ENCODE data around the gene AGER. TPM values are rescaled to one million over a fixed set of nuclear protein-coding genes. Genes with fewer than 3 reads are reported as not detected.

AGER gene
- polyA plus RNA-seq, 1 of the 3 experiments (the other 2 are of a cell fraction), result 3.5 TPM

GRCh38 chr6:32218167-32218566 is 34.1 kb upstream of the AGER start:
- DNase-seq, result no peak
- H3K9me3 ChIP-seq, result no peaks in the 10 kb centered on the region
- no peak overlapping the region for H3K9ac ChIP-seq
- POLR2A ChIA-PET, result no interaction called here
- H3K9me2 ChIP-seq, result no peaks in the 10 kb centered on the region
- H3F3A ChIP-seq (replicated peaks; ENCODE audit: insufficient read depth), result no peaks in the 10 kb centered on the region
- no peak overlapping the region for H3K27ac ChIP-seq (ENCODE audit: low read depth in 2 of 2, low read length in 1 of 2)
- WGBS (ENCODE audit: low lambda C conversion rate), result 5% methylated on average over 4 of the region's 7 CpGs
- no peaks in the 10 kb centered on the region for H3K36me3 ChIP-seq (replicated peaks in 1 of 2; ENCODE audit: control insufficient read depth in 1 of 2, insufficient read depth in 2 of 2, low read length in 1 of 2)
- H3K4me3 ChIP-seq (ENCODE audit: low read depth in 2 of 2, low read length in 1 of 2), result no peak overlapping the region
- H3K4me2 ChIP-seq, result no peak overlapping the region
- H3K4me1 ChIP-seq (ENCODE audit: control insufficient read depth in 1 of 2, insufficient read depth in 2 of 2, low read depth in 1 of 2, low read length in 1 of 2), result no peaks in the 10 kb centered on the region
- peaks cover 87% of the 10 kb centered on the region for H3K27me3 ChIP-seq (ENCODE audit: insufficient read depth)
- no peak overlapping the region for H2AFZ ChIP-seq (ENCODE audit: low read depth)
- CTCF ChIA-PET, result no interaction called here
- no peaks in the 10 kb centered on the region for H3K79me2 ChIP-seq (ENCODE audit: insufficient read depth)
- TF ChIP-seq TAF1 (IDR thresholded peaks at IDR 0.05; ENCODE audit: borderline replicate concordance, low read depth, low read length) (no peak), CTCF (IDR thresholded peaks at IDR 0.05) (no peak), REST (IDR thresholded peaks at IDR 0.05; ENCODE audit: low read depth, low read length) (no peak), RXRA (IDR thresholded peaks at IDR 0.05; ENCODE audit: borderline replicate concordance, low read depth) (no peak), FOSL2 (IDR thresholded peaks at IDR 0.05; ENCODE audit: borderline replicate concordance, low read depth) (no peak), EZH2phosphoT487 (IDR thresholded peaks at IDR 0.05; ENCODE audit: borderline replicate concordance, low read depth) (no peak), ZBTB33 (IDR thresholded peaks at IDR 0.05; ENCODE audit: borderline replicate concordance, low read depth) (no peak), RFX5 (IDR thresholded peaks at IDR 0.05; ENCODE audit: low read length) (no peak), GABPA (IDR thresholded peaks at IDR 0.05; ENCODE audit: low read depth) (no peak), YY1 (IDR thresholded peaks at IDR 0.05; ENCODE audit: low read depth) (no peak), MXI1 (IDR thresholded peaks at IDR 0.05; ENCODE audit: low read depth, low read length) (no peak), NRF1 (IDR thresholded peaks at IDR 0.05; ENCODE audit: low read depth, low read length) (no peak), SMC3 (IDR thresholded peaks at IDR 0.05; ENCODE audit: low read depth, low read length) (no peak)
- H4K20me1 ChIP-seq (ENCODE audit: insufficient read depth), result no peaks in the 10 kb centered on the region
